A673 (cell line): Measurements from ENCODE around the gene MROH2A. TPM values are rescaled to one million over a fixed set of nuclear protein-coding genes. Genes with fewer than 3 reads are reported as not detected.

Source experiments
- BruUV-seq: library from RNA; stranded (reverse); fragments of 400-500 nt; replicated peaks from 2 replicates; lab custom pipeline; 2021; lab: Mats Ljungman, UMichigan
- CTCF ChIA-PET: fragments of 300-600 bp; sonication (Branson Sonifier 250); formaldehyde crosslinking; loops from one replicate; lab custom pipeline; 2022; ENCODE audit warnings: antibody characterized with exemption; lab: Charles Lee
- POLR2A ChIA-PET: fragments of 300-600 bp; sonication (Branson Sonifier 250); formaldehyde crosslinking; loops from one replicate; lab custom pipeline; 2022; ENCODE audit warnings: antibody characterized with exemption; ENCODE audit not compliant: low non-redundant PET; lab: Charles Lee
- DNase-seq: peaks from one replicate; pipeline ENCODE4 v3.0.0-alpha.2; 2015; ENCODE audit warnings: low spot score
- H3K27ac ChIP-seq: fragments of 200-600 bp; sonication (generic); 2 replicates; pipeline ENCODE4 v1.5.1; 2016; ENCODE audit warnings: mixed run types, low read depth, mild to moderate bottlenecking, mixed read lengths, antibody characterized with exemption, low read length; ENCODE audit not compliant: poor library complexity, severe bottlenecking
- H3K27me3 ChIP-seq: fragments of 200-600 bp; sonication (generic); replicated peaks from 2 replicates; pipeline ENCODE4 v1.6.1; 2017; ENCODE audit warnings: mixed run types, low read depth, mild to moderate bottlenecking, mixed read lengths, antibody characterized with exemption, low read length; ENCODE audit not compliant: insufficient read depth, poor library complexity
- H3K36me3 ChIP-seq: fragments of 200-600 bp; sonication (generic); 2 replicates; pipeline ENCODE4 v1.6.1; 2016; ENCODE audit warnings: mixed run types, mild to moderate bottlenecking, mixed read lengths, antibody characterized with exemption, low read length; ENCODE audit not compliant: insufficient read depth, poor library complexity, severe bottlenecking
- H3K4me1 ChIP-seq: fragments of 200-600 bp; sonication (generic); 2 replicates; pipeline ENCODE4 v1.6.1; 2017; ENCODE audit warnings: mixed run types, mild to moderate bottlenecking, mixed read lengths, antibody characterized with exemption, low read length; ENCODE audit not compliant: insufficient read depth, poor library complexity, severe bottlenecking
- H3K4me3 ChIP-seq: fragments of 200-600 bp; sonication (generic); 2 replicates; pipeline ENCODE4 v1.5.1; 2016; ENCODE audit warnings: low read depth, mixed run types, mild to moderate bottlenecking, mixed read lengths, low read length; ENCODE audit not compliant: poor library complexity, severe bottlenecking
- H3K9me3 ChIP-seq: fragments of 200-600 bp; sonication (generic); 2 replicates; pipeline ENCODE4 v1.6.1; 2016; ENCODE audit warnings: mixed run types, low read depth, mild to moderate bottlenecking, mixed read lengths, antibody characterized with exemption, low read length; ENCODE audit not compliant: poor library complexity, severe bottlenecking
- EZH2 ChIP-seq: fragments of 200-600 bp; sonication (generic); IDR thresholded peaks from 2 replicates; pipeline ENCODE4 v1.6.1; 2017; ENCODE audit warnings: borderline replicate concordance, low read depth, mild to moderate bottlenecking, mixed read lengths, antibody characterized with exemption, low read length; ENCODE audit not compliant: poor library complexity, severe bottlenecking
- intact Hi-C: fragments of 100-400 bp; cut with micrococcal nuclease; formaldehyde crosslinking; loops from one replicate; pipeline ENCODE4 v1.10.0; 2022; ENCODE audit not compliant: unreplicated experiment
- total RNA-seq: library from RNA; stranded (reverse); gene quantifications from 2 replicates; pipeline ENCODE4 v1.2.3, GENCODE V29; 2021
- TF ChIP-seq, protein P1 (sequence below): fragments of 300-800, 200-600 bp; sonication (generic); conservative IDR thresholded peaks from 2 replicates; pipeline ENCODE4 v1.5.1; 2017; ENCODE audit warnings: low read depth, mild to moderate bottlenecking, antibody characterized with exemption, low read length, moderate library complexity, mixed read lengths

MROH2A gene
- total RNA-seq, 1 experiment from 2014 or later = 1.3 TPM

GRCh38 chr2:233846387-233847247 lies 68.5 kb downstream of the MROH2A start:
- Histone ChIP-seq H3K4me3 (no peak overlapping the region), H3K9me3 (no peaks in the 10 kb centered on the region), H3K36me3 (peaks cover 100% of the 10 kb centered on the region), H3K27ac (no peak overlapping the region), H3K27me3 (no peaks in the 10 kb centered on the region), H3K4me1 (peaks cover 1% of the 10 kb centered on the region)
- ChIA-PET POLR2A (no interaction called here), CTCF (no interaction called here)
- no peak for DNase-seq
- no TSS peak for BruUV-seq
- TF ChIP-seq, protein P1, sequence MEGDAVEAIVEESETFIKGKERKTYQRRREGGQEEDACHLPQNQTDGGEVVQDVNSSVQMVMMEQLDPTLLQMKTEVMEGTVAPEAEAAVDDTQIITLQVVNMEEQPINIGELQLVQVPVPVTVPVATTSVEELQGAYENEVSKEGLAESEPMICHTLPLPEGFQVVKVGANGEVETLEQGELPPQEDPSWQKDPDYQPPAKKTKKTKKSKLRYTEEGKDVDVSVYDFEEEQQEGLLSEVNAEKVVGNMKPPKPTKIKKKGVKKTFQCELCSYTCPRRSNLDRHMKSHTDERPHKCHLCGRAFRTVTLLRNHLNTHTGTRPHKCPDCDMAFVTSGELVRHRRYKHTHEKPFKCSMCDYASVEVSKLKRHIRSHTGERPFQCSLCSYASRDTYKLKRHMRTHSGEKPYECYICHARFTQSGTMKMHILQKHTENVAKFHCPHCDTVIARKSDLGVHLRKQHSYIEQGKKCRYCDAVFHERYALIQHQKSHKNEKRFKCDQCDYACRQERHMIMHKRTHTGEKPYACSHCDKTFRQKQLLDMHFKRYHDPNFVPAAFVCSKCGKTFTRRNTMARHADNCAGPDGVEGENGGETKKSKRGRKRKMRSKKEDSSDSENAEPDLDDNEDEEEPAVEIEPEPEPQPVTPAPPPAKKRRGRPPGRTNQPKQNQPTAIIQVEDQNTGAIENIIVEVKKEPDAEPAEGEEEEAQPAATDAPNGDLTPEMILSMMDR = no peak
- TF ChIP-seq EZH2 = no peak
- intact Hi-C loops = no loop called here

- Histone ChIP-seq H3K4me1 (peaks cover 9% of the 10 kb centered on the region), H3K27ac (no peak overlapping the region), H3K4me3 (no peak overlapping the region), H3K27me3 (no peaks in the 10 kb centered on the region), H3K36me3 (peaks cover 100% of the 10 kb centered on the region), H3K9me3 (no peaks in the 10 kb centered on the region)
- intact Hi-C loops = no loop called here
- DNase-seq = no peak
- CTCF ChIA-PET = no interaction called here
- POLR2A ChIA-PET = no interaction called here
- no TSS peak for BruUV-seq
- TF ChIP-seq EZH2 = no peak
- TF ChIP-seq, protein P1 = no peak
Observed at GRCh38 chr2:233847248-233847898, 69.2 kb downstream of the MROH2A start.

DNA sequence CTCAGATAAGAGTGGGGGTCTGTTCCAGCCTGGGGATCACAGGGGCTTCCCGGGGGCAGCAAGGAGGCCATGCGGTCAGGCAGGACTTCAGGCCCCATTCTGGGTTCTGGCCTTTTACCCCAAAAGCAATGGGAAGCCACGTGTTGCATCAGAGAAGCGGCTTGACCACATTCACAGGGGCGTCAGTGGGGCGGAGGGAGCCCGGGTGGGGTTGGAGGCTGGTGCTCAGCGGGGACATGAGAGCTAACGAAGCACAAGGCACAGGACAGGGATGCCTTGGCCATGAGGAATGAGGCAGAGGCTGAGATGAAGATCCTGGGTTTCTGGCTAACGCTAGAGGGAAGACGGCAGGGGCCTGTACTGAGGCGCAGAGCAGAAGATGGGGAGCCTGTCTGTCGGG lies 70.1 kb downstream of the MROH2A start:
- intact Hi-C loops = no loop called here
- POLR2A ChIA-PET = no interaction called here
- H3K27me3 ChIP-seq = no peaks in the 10 kb centered on the region
- H3K36me3 ChIP-seq = peaks cover 100% of the 10 kb centered on the region
- no peak for DNase-seq
- H3K27ac ChIP-seq = no peak overlapping the region
- TF ChIP-seq EZH2 = no peak
- TF ChIP-seq, protein P1 = no peak
- H3K4me3 ChIP-seq = no peak overlapping the region
- CTCF ChIA-PET = no interaction called here
- no TSS peak for BruUV-seq
- no peaks in the 10 kb centered on the region for H3K9me3 ChIP-seq
- H3K4me1 ChIP-seq = peaks cover 14% of the 10 kb centered on the region
